ENCODE results near the gene MAGI2.

The MAGI2 gene

GRCh38 chr7:79304711-79305110, 148.8 kb downstream of the MAGI2 start:
- H3K27ac ChIP-seq (ENCODE audit: low read depth, low read length) = no peak overlapping the region

DNA sequence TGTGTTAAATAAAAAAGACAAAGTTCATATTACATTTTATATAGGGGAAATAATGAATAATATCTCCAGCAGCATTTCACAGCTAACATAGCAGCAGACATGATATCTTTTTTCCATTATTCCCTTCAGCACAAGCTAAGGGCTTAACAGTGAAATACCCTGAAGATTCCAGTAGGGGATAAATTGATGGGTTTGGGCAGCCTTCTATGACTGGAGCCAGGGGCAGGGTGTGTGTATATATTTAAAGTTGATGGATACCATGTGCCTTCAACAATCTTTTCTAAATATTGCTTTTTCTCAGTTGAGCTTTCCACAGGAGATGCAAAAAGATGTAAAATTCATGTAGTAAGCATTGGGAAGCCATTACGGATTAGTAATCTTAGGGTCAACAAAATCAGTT, 151.2 kb downstream of the MAGI2 start:
- Histone ChIP-seq H3K9ac (ENCODE audit: low read length) (no peak overlapping the region), H3K36me3 (ENCODE audit: control insufficient read depth, insufficient read depth, low read length) (no peaks in the 10 kb centered on the region), H3K4me3 (ENCODE audit: low read depth, low read length) (no peak overlapping the region), H3K9me3 (ENCODE audit: control insufficient read depth, insufficient read depth, low read depth, low read length) (no peaks in the 10 kb centered on the region), H3K4me1 (ENCODE audit: control insufficient read depth, insufficient read depth, low read length) (no peaks in the 10 kb centered on the region), H3K27me3 (ENCODE audit: control insufficient read depth, insufficient read depth, low read length) (no peaks in the 10 kb centered on the region), H3K27ac (ENCODE audit: low read depth, low read length) (no peak overlapping the region)

More at GRCh38 chr7:79304711-79305110, 148.8 kb downstream of the MAGI2 start:
- H3K36me3 ChIP-seq (ENCODE audit: control insufficient read depth, insufficient read depth, low read length) = no peaks in the 10 kb centered on the region
- no peaks in the 10 kb centered on the region for H3K9me3 ChIP-seq (ENCODE audit: control insufficient read depth, insufficient read depth, low read depth, low read length)
- H3K4me3 ChIP-seq (ENCODE audit: low read depth, low read length) = no peak overlapping the region
- no peak overlapping the region for H3K9ac ChIP-seq (ENCODE audit: low read length)
- no peaks in the 10 kb centered on the region for H3K27me3 ChIP-seq (ENCODE audit: control insufficient read depth, insufficient read depth, low read length)
- no peaks in the 10 kb centered on the region for H3K4me1 ChIP-seq (ENCODE audit: control insufficient read depth, insufficient read depth, low read length)

- H3K4me1 ChIP-seq (ENCODE audit: control insufficient read depth, insufficient read depth, low read length) = no peaks in the 10 kb centered on the region
- H3K27ac ChIP-seq (ENCODE audit: low read depth, low read length) = no peak overlapping the region
- no peak overlapping the region for H3K4me3 ChIP-seq (ENCODE audit: low read depth, low read length)
- no peak overlapping the region for H3K9ac ChIP-seq (ENCODE audit: low read length)
- no peaks in the 10 kb centered on the region for H3K36me3 ChIP-seq (ENCODE audit: control insufficient read depth, insufficient read depth, low read length)
- no peaks in the 10 kb centered on the region for H3K9me3 ChIP-seq (ENCODE audit: control insufficient read depth, insufficient read depth, low read depth, low read length)
- no peaks in the 10 kb centered on the region for H3K27me3 ChIP-seq (ENCODE audit: control insufficient read depth, insufficient read depth, low read length)
Observed at GRCh38 chr7:79301419-79301818, 152.0 kb downstream of the MAGI2 start.

- no peak overlapping the region for H3K27ac ChIP-seq (ENCODE audit: low read depth, low read length)
Observed at GRCh38 chr7:79300573-79300972, 152.9 kb downstream of the MAGI2 start.

GRCh38 chr7:79298145-79298760, 155.2 kb downstream of the MAGI2 start:
- Histone ChIP-seq H3K27ac (ENCODE audit: low read depth, low read length) (no peak overlapping the region), H3K4me3 (ENCODE audit: low read depth, low read length) (no peak overlapping the region), H3K9ac (ENCODE audit: low read length) (no peak overlapping the region), H3K36me3 (ENCODE audit: control insufficient read depth, insufficient read depth, low read length) (no peaks in the 10 kb centered on the region), H3K4me1 (ENCODE audit: control insufficient read depth, insufficient read depth, low read length) (no peaks in the 10 kb centered on the region), H3K9me3 (ENCODE audit: control insufficient read depth, insufficient read depth, low read depth, low read length) (no peaks in the 10 kb centered on the region), H3K27me3 (ENCODE audit: control insufficient read depth, insufficient read depth, low read length) (no peaks in the 10 kb centered on the region)

More at GRCh38 chr7:79300573-79300972, 152.9 kb downstream of the MAGI2 start:
- Histone ChIP-seq H3K4me3 (ENCODE audit: low read depth, low read length) (no peak overlapping the region), H3K9me3 (ENCODE audit: control insufficient read depth, insufficient read depth, low read depth, low read length) (no peaks in the 10 kb centered on the region), H3K4me1 (ENCODE audit: control insufficient read depth, insufficient read depth, low read length) (no peaks in the 10 kb centered on the region), H3K9ac (ENCODE audit: low read length) (no peak overlapping the region), H3K36me3 (ENCODE audit: control insufficient read depth, insufficient read depth, low read length) (no peaks in the 10 kb centered on the region), H3K27me3 (ENCODE audit: control insufficient read depth, insufficient read depth, low read length) (no peaks in the 10 kb centered on the region)

GRCh38 chr7:79296553-79297320, 156.7 kb downstream of the MAGI2 start:
- Histone ChIP-seq H3K9ac (ENCODE audit: low read length) (no peak overlapping the region), H3K27me3 (ENCODE audit: control insufficient read depth, insufficient read depth, low read length) (no peaks in the 10 kb centered on the region), H3K27ac (ENCODE audit: low read depth, low read length) (no peak overlapping the region), H3K4me1 (ENCODE audit: control insufficient read depth, insufficient read depth, low read length) (no peaks in the 10 kb centered on the region), H3K9me3 (ENCODE audit: control insufficient read depth, insufficient read depth, low read depth, low read length) (no peaks in the 10 kb centered on the region), H3K4me3 (ENCODE audit: low read depth, low read length) (no peak overlapping the region), H3K36me3 (ENCODE audit: control insufficient read depth, insufficient read depth, low read length) (no peaks in the 10 kb centered on the region)

DNA sequence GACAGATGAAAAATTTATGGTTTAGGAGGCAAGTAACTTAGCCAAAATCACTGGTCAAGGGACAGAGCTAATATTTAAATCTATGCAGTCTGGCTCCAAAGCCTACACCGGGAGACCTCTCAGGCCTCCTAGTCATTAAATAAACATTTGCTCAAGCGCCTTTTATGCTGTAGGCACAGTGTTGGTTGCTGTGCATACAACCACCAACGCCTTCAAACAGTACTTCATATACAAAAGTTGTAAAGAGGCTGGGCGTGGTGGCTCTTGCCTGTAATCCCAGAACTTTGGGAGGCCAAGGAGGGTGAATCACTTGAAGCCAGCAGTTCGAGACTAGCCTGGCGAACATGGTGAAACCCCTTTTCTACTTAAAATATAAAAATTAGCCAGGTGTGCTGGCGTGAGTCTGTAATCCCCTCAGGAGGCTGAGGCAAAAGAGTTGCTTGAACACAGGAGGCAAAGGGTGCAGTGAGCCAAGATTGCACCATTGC, 159.8 kb downstream of the MAGI2 start:
- Histone ChIP-seq H3K36me3 (ENCODE audit: control insufficient read depth, insufficient read depth, low read length) (no peaks in the 10 kb centered on the region), H3K4me3 (ENCODE audit: low read depth, low read length) (no peak overlapping the region), H3K27me3 (ENCODE audit: control insufficient read depth, insufficient read depth, low read length) (no peaks in the 10 kb centered on the region), H3K9ac (ENCODE audit: low read length) (no peak overlapping the region), H3K4me1 (ENCODE audit: control insufficient read depth, insufficient read depth, low read length) (no peaks in the 10 kb centered on the region), H3K27ac (ENCODE audit: low read depth, low read length) (no peak overlapping the region), H3K9me3 (ENCODE audit: control insufficient read depth, insufficient read depth, low read depth, low read length) (no peaks in the 10 kb centered on the region)

DNA sequence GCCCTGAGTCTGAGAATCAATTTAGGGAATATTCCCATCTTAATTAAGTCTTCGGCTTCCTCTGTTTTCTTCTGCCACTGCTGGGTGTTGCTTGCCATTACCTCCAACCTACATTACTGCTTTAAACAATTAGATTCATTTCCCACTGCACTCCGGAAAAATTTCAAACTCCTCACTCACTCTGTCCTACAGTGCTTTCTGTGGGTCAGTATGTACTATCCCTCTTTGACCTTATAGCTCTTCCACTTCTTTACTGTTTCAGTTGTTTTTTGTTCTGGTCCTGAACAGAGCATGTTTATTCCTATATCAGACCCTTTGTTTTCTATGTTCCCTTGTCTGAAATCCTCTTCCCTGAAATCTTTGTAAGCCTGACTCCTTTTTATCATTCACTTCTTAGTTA, 160.6 kb downstream of the MAGI2 start:
- Histone ChIP-seq H3K36me3 (ENCODE audit: control insufficient read depth, insufficient read depth, low read length) (no peaks in the 10 kb centered on the region), H3K27ac (ENCODE audit: low read depth, low read length) (no peak overlapping the region), H3K9ac (ENCODE audit: low read length) (no peak overlapping the region), H3K9me3 (ENCODE audit: control insufficient read depth, insufficient read depth, low read depth, low read length) (no peaks in the 10 kb centered on the region), H3K27me3 (ENCODE audit: control insufficient read depth, insufficient read depth, low read length) (no peaks in the 10 kb centered on the region), H3K4me1 (ENCODE audit: control insufficient read depth, insufficient read depth, low read length) (no peaks in the 10 kb centered on the region), H3K4me3 (ENCODE audit: low read depth, low read length) (no peak overlapping the region)

DNA sequence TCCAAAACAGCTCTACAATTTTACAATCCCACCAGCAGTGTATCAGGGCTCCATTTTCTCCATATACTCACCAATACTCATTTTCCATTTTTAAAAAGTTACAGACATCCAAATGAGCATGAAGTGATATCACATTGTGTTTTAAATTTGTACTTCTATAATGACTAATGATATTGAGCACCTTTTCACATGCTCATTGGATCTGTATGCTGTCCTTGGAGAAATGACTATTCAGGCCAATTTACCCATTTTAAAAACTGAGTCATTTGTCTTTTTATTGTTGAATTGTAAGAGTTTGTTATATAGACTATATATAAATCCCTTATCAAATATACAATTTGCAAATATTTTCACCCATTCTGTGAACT, 162.0 kb downstream of the MAGI2 start:
- Histone ChIP-seq H3K4me1 (ENCODE audit: control insufficient read depth, insufficient read depth, low read length) (no peaks in the 10 kb centered on the region), H3K9ac (ENCODE audit: low read length) (no peak overlapping the region), H3K4me3 (ENCODE audit: low read depth, low read length) (no peak overlapping the region), H3K36me3 (ENCODE audit: control insufficient read depth, insufficient read depth, low read length) (no peaks in the 10 kb centered on the region), H3K27ac (ENCODE audit: low read depth, low read length) (no peak overlapping the region), H3K27me3 (ENCODE audit: control insufficient read depth, insufficient read depth, low read length) (no peaks in the 10 kb centered on the region), H3K9me3 (ENCODE audit: control insufficient read depth, insufficient read depth, low read depth, low read length) (no peaks in the 10 kb centered on the region)

GRCh38 chr7:79290841-79291497, 162.5 kb downstream of the MAGI2 start:
- Histone ChIP-seq H3K36me3 (ENCODE audit: control insufficient read depth, insufficient read depth, low read length) (no peaks in the 10 kb centered on the region), H3K4me3 (ENCODE audit: low read depth, low read length) (no peak overlapping the region), H3K27ac (ENCODE audit: low read depth, low read length) (no peak overlapping the region), H3K4me1 (ENCODE audit: control insufficient read depth, insufficient read depth, low read length) (no peaks in the 10 kb centered on the region), H3K9ac (ENCODE audit: low read length) (no peak overlapping the region), H3K9me3 (ENCODE audit: control insufficient read depth, insufficient read depth, low read depth, low read length) (no peaks in the 10 kb centered on the region), H3K27me3 (ENCODE audit: control insufficient read depth, insufficient read depth, low read length) (no peaks in the 10 kb centered on the region)

DNA sequence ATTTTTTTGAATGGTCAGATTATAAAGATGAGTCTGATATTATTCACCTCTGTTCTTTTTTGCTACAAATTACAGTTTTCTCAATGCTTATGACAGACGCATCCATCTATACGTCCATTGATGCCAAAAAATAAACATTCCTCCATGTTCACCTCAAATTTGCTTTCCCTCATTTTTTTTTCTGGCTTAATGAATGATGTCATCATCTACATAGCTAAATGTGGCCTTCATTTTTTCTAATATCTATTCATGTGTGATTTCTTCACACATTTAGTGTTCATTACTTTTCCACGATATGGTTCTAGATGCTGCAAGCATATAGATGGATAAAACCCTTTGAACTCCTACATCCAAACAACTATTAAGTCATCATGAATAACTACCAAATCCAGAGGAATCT, 163.1 kb downstream of the MAGI2 start:
- Histone ChIP-seq H3K4me3 (ENCODE audit: low read depth, low read length) (no peak overlapping the region), H3K36me3 (ENCODE audit: control insufficient read depth, insufficient read depth, low read length) (no peaks in the 10 kb centered on the region), H3K9ac (ENCODE audit: low read length) (no peak overlapping the region), H3K27me3 (ENCODE audit: control insufficient read depth, insufficient read depth, low read length) (no peaks in the 10 kb centered on the region), H3K4me1 (ENCODE audit: control insufficient read depth, insufficient read depth, low read length) (no peaks in the 10 kb centered on the region), H3K9me3 (ENCODE audit: control insufficient read depth, insufficient read depth, low read depth, low read length) (no peaks in the 10 kb centered on the region), H3K27ac (ENCODE audit: low read depth, low read length) (no peak overlapping the region)

All from HUES6 (cell line).